Measurements from ENCODE around the gene KLF1.

- TF ChIP-seq CTCF (IDR thresholded peaks at IDR 0.05) (no peak), ZFX (IDR thresholded peaks at IDR 0.05; ENCODE audit: borderline replicate concordance) (no peak)
Measured at GRCh38 chr19:12886969-12887747, at the start of gene KLF1.
